ENCODE measurements around the gene ADRM1.

ADRM1 gene

DNA sequence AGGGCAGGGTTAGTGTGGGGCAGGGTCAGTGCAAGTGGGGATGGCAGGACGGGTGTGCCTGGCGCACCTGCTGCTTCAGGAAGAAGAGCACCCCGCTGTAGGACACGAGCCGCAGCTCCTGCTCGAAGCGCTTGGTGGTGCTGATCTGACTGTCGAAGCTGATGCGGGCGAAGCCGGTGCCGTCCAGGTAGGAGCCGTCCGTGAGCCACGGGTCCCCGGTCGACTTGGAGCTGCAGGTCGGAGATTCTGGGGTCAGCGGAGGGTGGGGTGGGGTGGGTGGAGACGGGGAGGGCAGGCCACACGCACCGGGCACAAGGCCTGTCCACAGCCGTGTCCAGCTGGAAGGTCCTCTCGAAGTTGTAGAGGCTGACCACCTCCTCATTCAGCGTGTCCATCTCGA is 10.2 kb downstream of the ADRM1 start:
- no peak for DNase-seq

DNA sequence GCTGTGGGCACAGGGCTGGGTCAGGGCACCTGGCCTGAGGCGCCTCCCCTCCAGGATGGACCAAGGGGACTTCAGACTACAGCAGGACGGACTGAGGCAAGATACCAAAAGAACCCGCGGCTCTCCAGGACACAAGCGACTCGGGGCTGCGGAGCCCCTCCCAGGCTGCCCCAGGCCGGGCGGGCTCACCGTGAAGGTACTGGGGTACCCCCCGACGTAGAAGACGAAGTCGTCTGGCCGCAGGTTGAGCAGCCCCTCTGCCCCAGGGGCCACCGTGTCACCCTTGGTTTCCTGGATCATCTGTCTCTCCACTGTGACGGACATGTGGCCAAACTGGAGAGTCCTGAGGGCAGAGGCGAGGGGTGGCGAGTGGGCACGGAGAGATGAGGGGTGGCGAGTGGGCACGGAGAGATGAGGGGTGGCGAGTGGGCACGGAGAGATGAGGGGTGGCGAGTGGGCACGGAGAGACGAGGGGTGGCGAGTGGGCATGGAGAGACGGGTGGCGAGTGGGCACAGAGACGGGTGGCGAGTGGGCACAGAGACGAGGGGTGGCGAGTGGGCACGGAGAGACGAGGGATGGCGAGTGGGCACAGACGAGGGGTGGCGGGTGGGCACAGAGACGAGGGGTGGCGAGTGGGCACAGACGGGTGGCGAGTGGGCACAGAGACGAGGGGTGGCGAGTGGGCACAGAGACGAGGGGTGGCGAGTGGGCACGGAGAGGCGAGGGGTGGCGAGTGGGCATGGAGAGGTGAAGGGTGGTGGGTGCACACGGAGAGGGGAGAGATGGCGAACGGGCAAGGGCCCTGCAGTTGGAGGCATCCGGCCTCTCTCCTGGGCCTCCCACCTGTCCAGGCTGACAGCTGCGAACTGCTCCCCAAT is 10.9 kb downstream of the ADRM1 start:
- DNase-seq = no peak

DNA sequence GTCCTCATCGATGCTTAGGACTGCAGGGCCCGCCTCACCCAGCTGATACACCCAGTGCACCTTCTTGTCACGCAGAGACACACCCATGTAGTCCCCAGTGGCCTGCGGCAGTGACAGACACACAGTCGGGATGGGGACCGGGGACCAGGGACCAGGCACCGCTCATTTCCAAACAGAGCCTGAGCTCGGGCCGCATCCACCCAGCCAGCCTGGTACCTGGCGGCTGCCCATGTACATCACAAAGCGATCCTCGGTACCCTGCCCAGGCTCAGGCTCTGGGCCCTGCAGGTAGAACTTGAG is 11.5 kb downstream of the ADRM1 start:
- DNase-seq = no peak

DNA sequence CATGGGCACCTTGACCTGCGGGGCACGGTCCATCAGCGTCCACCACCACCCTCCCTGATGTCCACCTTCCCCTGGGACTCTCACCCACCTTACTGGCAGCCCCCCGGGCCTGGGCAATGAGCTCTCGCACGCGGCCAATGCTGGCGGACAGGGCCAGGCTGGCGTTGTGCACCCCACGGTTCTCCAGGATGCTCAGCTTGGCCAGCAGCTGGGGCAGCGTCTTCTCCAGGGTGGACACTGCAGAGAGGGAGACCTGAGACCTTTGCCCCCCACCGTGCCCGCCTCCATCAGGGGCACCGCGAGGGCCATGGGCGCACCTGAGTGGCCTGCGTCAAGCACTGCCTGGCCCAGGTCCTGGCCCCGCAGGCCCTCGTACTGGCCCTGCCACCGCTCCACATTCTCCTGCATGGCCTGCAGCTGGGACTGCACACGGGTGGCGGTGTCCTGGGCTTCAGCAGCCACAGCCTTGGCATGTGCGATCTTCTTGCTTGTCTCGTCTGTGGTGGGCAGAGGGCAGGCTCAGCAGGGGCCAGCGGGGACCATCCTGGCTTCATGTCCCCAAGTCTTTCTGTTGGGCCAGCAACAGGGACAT is 12.0 kb downstream of the ADRM1 start:
- DNase-seq = no peak

DNA sequence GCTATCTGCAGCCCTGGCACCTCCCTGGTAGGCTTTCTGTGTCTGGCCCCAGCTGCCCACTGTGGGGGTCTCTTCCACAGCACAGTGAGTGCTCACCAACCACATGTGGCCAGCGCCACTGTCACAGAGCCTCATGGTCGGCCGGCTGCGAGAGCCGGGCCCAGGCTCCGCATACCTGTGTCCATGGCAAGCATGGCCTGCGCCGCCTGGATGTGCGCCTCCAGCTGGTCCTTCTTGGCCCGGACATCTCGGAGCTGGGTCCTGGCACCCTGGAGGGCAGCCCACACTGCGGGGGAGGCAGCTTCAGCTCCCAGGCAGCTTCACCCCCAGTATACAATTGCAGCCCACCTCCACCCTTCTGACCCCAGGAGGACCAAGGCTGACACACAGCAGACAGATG is 13.0 kb downstream of the ADRM1 start:
- no peak for DNase-seq

DNA sequence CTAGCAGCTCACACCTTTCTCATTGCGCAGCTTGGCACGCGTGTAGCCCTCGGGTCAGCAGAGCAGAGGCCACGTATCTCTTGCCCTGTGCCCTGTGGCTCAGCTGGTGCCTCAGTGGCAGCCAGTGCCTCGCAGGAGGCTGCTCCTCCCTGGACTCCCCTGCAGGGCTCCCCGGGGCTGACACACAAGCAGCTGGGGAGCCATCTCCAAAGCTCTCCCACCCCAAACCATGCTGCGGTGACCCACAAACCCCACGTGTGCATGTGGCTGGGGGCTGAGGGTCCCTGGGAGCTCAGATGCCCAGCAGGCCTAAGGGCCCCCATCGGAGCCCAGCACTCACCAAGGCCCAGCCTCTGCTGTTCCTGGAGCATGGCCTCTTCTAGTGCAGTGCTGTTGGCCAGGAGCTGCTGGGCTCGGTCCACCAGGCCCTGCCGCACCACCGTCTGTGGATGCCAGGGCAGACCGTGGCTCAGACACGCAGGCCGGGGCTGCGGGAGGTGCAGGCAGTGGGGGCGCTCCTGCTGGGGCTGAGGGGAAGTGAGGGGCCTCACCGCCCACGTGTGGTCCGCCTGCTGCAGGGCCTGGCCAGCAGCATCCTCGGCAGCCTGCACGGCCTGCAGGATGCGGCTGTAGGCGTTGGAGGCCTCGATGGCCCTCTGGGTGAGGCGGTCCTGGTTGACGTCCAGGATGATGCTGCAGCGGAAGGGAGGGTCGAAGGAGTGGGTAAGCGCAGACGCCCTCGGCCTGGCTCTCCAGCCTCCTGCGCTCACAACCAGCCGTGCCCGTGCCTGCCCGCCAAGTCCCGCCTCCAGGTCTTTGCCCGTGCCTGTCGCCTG is 13.8 kb downstream of the ADRM1 start:
- no peak for DNase-seq

DNA sequence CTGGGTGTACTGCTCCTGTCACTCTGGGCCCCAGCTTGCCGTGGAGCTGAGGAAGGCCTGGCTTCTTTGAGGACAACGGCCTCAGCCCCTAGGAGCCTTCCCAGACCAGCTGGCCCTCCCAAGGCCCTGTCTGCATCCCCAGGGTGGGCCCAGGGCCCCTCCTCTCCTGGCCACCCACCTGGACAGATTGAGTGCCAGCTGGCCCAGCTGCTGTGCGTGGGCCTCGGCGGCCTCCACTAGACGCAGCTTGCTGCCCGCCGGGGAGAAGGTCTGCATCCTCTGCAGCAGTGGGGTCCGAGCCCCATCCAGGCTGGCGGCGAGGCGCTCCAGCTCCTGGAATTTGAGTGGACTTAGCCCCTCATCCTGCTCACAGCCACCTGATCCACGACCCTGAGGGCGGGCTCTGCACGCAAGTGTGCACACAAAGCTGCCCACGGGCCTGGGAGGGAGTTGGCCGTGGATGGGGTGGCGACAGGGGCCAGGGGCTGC is 14.4 kb downstream of the ADRM1 start:
- no peak for DNase-seq

DNA sequence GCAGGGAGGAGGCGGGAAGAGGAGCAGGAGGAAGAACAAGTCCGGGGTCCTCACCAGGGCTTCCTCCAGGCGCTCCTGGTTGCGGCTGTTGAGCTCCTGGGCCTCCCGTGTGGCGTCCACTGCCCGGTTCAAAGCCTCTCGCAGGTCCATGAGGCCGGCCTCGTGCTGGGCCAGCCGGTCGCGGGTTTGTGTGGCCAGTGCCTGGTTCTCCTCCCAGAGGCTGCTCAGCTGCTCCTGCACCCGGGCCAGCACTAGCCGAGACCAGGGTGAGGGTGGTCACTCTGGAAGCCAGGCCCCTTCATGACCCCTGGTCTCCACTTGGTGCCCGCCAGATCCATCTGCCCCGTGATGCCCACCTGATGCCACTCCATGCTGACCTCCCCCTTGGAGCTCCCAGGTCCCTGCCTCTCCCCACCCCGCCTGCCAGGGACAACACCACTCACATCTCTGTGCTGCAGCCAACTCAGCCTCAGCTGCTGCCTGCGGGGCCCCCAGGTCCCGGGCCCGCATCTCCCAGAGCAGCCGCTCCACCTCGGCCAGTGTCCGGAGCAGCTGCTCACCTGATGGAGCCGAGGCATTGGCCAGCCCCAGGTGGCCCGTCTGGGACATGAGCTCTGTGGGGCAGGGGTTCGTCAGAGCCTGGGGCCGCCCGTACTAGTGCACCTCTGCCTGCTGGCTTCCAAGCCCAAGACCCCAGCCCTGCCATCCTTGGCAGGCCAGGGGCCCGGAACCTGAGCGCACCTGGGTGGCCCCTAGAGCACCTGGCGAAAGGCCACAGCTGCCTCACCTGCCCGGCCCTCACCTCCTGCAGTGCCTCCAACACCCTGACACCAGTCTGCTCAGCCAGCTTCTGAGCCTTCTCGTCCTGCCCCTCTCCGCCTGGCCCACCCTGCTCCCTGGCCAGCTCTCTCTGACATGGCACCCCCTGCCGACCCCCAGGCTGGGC is 15.9 kb downstream of the ADRM1 start:
- no peak for DNase-seq

DNA sequence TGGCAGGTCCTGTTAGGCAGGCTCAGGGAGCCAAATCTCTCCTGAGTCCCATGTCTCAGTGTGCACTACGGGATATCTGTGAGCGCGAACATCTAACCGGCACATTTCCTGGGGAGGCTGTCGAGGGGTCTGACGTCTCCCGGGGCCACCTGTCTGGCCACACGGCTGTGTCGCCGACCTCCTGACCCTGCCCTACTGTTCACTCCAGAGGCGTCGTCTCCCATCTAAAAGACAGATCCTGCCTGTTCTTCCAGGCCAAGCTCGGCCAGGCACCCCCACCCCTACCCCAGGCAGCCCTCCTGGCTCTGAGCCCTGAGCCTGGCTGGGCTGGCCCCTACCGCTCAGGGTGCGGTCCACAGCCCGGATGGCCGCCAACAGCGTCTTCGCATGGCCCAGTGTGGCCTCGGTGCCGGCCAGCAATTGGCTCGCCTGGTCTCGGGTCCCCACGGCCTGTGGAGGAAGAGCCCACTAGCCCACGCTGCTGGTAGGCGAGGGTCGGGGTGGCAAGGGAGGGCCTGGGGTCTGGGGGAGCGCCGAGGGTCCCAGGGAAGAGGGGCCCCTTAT is 16.6 kb downstream of the ADRM1 start:
- DNase-seq = no peak

DNA sequence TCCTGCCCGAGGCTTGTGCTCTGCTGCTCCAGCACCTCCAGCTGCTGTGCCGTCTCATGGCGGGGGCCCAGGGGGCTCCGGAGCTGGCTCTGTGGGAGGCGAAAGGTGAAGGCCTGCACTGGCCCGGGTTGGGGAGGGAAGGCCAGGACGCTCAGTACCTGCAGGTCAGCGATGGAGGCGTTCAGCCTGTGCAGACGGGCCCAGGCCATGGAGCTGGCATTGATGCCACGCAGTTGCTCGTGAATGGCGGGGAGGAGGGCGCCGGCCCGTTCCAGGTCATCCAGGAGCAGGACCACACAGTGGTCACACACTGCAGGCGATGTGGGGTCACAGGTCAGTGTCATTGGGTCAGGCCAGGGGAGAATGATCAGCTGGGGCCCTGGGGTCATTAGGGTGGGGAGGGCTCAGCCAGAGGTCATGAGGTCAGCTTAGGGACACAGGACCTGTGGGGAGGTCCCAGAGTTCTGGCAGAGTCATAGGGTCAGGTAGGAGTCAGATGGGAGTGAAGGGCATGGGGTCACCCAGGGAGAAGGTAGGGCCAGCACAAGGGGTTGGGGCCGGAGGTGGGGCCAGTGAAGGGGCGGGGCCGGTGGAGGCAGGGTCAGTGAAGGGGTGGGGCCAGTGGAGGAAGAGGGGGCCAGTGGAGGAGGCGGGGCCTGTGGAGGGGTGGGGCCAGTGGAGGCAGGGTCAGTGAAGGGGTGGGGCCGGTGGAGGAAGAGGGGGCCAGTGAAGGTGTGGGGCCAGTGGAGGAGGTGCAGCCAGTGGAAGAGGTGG is 18.0 kb downstream of the ADRM1 start:
- DNase-seq = no peak

DNA sequence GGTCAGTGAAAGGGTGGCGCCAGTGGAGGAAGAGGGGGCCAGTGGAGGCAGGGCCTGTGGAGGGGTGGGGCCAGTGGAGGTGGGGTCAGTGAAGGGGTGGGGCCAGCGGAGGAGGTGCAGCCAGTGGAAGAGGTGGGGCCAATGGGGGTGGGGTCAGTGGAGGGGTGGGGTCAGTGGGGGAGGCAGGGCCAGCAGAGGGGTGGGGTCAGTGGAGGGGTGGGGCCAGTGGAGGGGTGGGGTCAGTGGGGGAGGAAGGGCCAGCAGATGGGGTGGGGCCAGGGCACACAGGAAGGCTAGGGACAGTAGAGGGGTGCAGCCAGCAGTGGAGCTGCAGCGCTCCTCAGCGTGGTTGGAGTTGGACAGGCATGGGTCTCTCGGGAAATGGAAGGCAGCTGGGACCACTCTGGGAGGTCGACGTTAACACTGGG is 18.7 kb downstream of the ADRM1 start:
- DNase-seq = no peak

DNA sequence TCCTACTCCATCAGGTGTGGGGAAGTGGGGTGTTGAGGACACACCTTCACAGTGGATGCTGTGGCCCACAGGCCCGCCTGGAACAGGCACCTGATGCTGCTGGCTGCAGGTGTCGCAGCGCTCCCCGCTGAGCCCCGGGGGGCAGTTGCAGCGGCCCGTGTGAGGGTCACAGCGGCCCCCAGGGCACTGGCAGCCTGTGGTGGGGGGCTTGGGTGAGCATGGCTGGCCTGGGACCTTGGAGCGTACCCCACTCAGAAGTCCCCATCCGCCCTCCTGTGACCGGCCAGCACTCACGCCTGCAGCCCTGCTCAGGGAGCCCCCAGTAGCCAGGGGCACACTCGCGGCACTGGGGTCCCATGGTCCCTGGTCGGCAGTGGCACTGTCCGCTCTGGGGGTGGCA is 19.2 kb downstream of the ADRM1 start:
- DNase-seq = no peak

DNA sequence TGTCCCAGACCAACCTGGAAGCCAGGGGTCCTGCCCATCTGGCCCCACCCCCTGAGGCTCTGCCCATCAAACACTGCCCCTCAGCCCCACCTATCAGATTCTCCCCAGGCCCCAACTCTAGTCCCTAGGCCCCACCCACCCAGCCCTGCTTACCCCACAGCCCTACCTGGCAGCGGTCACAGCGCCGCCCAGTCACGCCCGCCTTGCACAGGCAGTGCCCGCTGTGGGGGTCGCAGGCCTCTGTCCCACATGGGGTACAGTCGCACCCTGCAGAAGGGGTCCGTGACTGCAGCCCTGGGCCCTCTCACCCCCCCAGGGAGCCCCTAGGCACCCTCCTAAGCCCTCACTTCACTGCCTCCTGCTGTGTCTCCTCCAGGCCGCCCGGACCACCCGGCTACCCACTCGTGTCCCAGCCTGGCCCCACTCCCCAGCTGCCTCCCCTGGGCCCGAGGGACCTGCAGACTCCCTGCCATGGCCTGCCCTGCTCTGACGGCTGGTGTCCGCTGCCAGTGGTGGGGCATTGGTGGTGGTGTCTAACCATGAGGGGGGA is 19.8 kb downstream of the ADRM1 start:
- no peak for DNase-seq

DNA sequence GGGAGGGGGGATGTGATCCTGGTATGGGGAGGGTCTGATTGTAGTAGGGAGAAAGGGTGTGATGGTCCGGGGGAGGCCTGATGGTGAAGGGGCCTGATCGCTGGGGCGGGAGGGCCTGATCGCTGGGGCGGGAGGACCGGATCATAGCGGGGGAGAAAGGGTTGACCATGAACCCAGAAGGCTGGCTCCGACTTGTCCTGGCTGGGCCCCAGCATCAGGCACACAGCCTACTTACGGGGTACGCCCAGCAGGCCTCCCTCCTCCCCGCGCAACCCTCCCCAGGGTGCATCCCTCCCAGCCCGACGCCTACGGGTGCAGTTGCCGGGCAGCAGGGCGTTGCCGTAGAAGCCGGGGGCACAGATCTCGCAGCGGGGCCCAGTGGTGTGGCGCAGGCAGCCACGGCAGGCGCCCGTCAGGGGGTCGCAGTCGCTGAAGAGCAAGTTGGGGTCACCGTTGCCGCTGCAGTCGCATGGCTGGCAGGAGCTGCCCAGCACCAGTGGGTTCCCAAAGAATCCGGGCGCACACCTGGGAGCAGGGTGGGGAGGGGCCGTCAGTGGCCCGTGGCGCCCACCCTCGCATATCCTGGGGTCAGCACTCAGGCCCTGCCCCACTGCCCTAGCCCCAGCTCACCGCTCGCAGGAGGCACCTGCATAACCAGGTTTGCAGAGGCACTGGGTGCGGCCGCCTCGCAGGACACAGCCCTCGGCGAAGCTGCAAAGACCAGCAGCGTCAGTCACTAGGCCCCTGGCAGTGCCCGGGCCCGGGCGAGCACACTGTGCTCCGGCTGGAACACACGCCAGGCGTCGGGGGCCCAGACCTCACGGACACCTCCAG is 20.6 kb downstream of the ADRM1 start:
- DNase-seq = no peak

DNA sequence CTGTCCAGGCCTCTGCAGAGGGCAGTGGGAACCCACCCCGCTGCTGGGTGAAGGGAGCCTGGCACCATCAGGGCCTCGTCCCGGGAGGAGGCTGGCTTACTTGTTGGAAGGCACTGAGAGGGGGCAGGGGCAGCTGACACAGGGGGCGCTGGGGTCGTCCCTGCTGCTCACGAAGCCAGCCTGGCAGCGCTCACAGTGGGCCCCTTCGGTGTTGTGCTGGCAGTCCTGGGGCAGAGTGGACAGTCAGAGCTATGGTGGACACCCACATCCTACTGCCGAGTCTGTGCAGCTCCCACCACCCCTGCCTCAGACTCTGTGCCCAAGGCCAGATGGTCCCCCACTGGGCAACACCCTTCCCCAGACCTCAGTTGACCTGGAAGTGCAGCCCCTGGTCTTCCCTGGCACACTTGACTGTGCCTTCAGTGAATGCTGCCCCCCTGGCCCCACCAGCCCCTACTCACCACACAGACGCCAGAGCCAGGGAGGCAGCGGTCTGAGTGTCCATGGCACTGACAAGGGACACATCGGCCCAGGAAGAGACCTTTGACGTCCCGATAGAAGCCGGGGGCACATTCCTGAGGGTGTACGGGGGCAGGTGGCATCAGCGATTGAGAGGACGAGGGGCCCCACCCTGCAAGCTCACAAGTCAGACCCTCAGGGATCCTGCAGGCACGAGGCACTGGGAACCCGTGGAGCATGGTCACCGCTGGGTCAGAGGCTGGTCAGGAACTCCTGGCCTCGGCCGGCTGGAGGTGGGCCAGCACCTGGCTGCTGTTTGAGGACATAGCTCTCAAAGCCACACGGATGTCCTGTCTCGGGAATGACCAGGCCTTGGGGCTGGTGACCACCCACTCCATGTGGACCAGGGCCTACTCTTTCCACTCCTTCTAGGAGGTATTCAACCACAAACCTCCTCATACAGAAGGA is 21.4 kb downstream of the ADRM1 start:
- DNase-seq = no peak

DNA sequence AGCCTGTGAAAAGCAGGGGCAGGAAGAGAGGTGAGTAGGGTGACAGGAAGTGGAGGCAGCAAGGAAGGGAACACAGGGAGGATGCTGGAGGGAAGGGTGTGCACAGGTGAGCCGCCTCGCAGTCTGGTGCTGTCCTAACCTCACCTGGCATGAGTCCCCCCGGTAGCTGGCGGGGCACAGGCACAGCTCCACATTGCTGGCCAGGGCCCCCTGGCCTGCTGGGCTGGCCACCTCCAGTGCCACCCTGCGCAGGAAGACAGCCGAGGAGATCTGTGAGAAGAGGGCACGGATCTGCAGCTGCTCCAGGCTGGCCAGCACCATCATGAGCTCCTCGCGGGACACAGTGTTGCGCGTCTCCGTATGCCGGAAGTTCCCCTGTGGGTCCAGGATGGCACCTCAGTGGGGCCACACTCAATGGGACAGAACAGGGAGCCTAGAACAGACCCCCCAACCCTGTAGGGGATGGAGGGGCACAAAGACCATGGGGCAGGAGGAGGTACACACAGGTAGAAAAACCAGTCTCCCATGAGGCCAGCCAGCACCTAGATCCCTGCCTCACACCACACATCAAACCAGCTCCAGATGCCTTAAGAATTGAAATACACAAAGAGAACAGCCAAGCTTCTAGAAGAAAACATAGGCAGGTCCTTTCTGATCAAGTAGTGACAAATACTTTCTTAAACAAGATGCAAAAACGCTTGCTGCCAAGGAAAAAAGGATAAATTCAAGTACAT is 22.5 kb downstream of the ADRM1 start:
- DNase-seq = no peak

DNA sequence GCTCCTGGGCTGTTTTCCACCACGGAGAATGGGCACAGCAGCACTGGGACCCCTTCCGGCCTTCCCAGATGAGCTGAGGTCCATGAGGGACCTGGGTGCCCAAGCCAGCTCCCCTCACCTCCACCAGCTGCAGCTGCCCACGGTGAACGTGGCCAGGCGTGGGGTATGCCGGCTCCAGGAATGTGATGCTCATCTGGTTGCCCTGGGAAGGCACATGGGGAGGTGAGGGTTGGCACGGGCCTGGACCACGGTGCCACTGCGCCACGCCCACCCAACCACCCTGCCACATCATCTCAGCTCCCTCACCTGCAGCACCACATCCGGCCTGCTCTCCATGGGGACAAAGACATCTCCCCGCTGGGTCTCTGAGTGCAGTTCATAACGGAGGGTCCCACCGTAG is 23.8 kb downstream of the ADRM1 start:
- no peak for DNase-seq
